ENCODE data around the gene TASP1. TPM values are rescaled to one million over a fixed set of nuclear protein-coding genes. Genes with fewer than 3 reads are reported as not detected.
A peak's percentile ranks its signal among the peaks of the same experiment; 100 is the strongest.
"Not testable (repeated sequence)": the region's sequence is repeated elsewhere in the genome, so short reads cannot be mapped to it uniquely, and the experiment has no call there.

Gene TASP1
- total RNA-seq, 1 donor from 2014 or later: 5.2 TPM

GRCh38 chr20:13494019-13494418 is 144.7 kb downstream of the TASP1 start:
- no peak for DNase-seq (ENCODE audit: low read depth)

- no peak for DNase-seq (ENCODE audit: low read depth)
Measured at GRCh38 chr20:13493143-13493542, 145.6 kb downstream of the TASP1 start.

- peak; percentile 68 for DNase-seq (ENCODE audit: low read depth)
Measured at GRCh38 chr20:13492001-13492481, 146.7 kb downstream of the TASP1 start.

- no peak for DNase-seq (ENCODE audit: low read depth)
Measured at GRCh38 chr20:13487202-13487601, 151.5 kb downstream of the TASP1 start.

GRCh38 chr20:13486694-13487093 is 152.0 kb downstream of the TASP1 start:
- no peak for DNase-seq (ENCODE audit: low read depth)

GRCh38 chr20:13485576-13485975 is 153.2 kb downstream of the TASP1 start:
- DNase-seq (ENCODE audit: low read depth): no peak

GRCh38 chr20:13485019-13485418 is 153.7 kb downstream of the TASP1 start:
- not testable (repeated sequence) for DNase-seq (ENCODE audit: low read depth)

- DNase-seq (ENCODE audit: low read depth): not testable (repeated sequence)
Measured at GRCh38 chr20:13483472-13483871, 155.3 kb downstream of the TASP1 start.

- DNase-seq (ENCODE audit: low read depth): no peak
Measured at GRCh38 chr20:13478366-13478765, 160.4 kb downstream of the TASP1 start.

GRCh38 chr20:13474467-13474866 is 164.3 kb downstream of the TASP1 start:
- DNase-seq (ENCODE audit: low read depth): no peak

GRCh38 chr20:13469262-13469661 is 169.5 kb downstream of the TASP1 start:
- no peak for DNase-seq (ENCODE audit: low read depth)

GRCh38 chr20:13468166-13468565 is 170.6 kb downstream of the TASP1 start:
- no peak for DNase-seq (ENCODE audit: low read depth)

GRCh38 chr20:13464702-13465101 is 174.0 kb downstream of the TASP1 start:
- no peak for DNase-seq (ENCODE audit: low read depth)

GRCh38 chr20:13461849-13462458 is 176.8 kb downstream of the TASP1 start:
- no peak for DNase-seq (ENCODE audit: low read depth)

- DNase-seq (ENCODE audit: low read depth): peak; percentile 45
Measured at GRCh38 chr20:13458860-13459451, 179.8 kb downstream of the TASP1 start.

GRCh38 chr20:13457487-13457886 is 181.2 kb downstream of the TASP1 start:
- no peak for DNase-seq (ENCODE audit: low read depth)

- no peak for DNase-seq (ENCODE audit: low read depth)
Measured at GRCh38 chr20:13455713-13456112, 183.0 kb downstream of the TASP1 start.

- DNase-seq (ENCODE audit: low read depth): no peak
Measured at GRCh38 chr20:13453367-13453766, 185.4 kb downstream of the TASP1 start.

GRCh38 chr20:13452470-13453124 is 186.1 kb downstream of the TASP1 start:
- no peak for DNase-seq (ENCODE audit: low read depth)

GRCh38 chr20:13449868-13450434 is 188.8 kb downstream of the TASP1 start:
- no peak for DNase-seq (ENCODE audit: low read depth)

- DNase-seq (ENCODE audit: low read depth): no peak
Measured at GRCh38 chr20:13447385-13448180, 191.1 kb downstream of the TASP1 start.

All from myocyte (in vitro differentiated cells).